Ascending aorta (tissue), 2 donors: Measurements from ENCODE around the gene GPR158. TPM values are rescaled to one million over a fixed set of nuclear protein-coding genes. Genes with fewer than 3 reads are reported as not detected.

ENCODE experiments used
- DNase-seq, 2 donors: peaks; one replicate each; pipeline ENCODE4 v3.0.0-alpha.2; 2019; ENCODE audit warnings: low spot score in 2 of 2
- H3K27ac ChIP-seq, 2 donors: fragments of 200-600 bp; sonication (generic); one replicate each; pipeline ENCODE4 v1.5.1; 2016 to 2017; ENCODE audit warnings: mild to moderate bottlenecking in 1 of 2
- H3K27me3 ChIP-seq: fragments of 200-600 bp; sonication (generic); one replicate; pipeline ENCODE4 v1.5.1; 2017
- H3K36me3 ChIP-seq, 2 donors: fragments of 200-600 bp; sonication (generic); one replicate each; pipeline ENCODE4 v1.5.1; 2016
- H3K4me1 ChIP-seq, 2 donors: fragments of 200-600 bp; sonication (generic); one replicate each; pipeline ENCODE4 v1.5.1; 2016 to 2017; ENCODE audit warnings: mild to moderate bottlenecking in 1 of 2
- H3K4me3 ChIP-seq, 2 donors: fragments of 200-600 bp; sonication (generic); one replicate each; pipeline ENCODE4 v1.5.1; 2016 to 2017; ENCODE audit warnings: mild to moderate bottlenecking in 1 of 2
- H3K9me3 ChIP-seq, 2 donors: fragments of 200-600 bp; sonication (generic); one replicate each; pipeline ENCODE4 v1.5.1; 2016
- intact Hi-C: fragments of 100-400 bp; cut with DNase I; formaldehyde crosslinking; loops from one replicate; pipeline ENCODE4 v1.15.1; 2023
- total RNA-seq: library from RNA; depleted of rRNA; stranded (reverse); fragments of >200 nt; gene quantifications from one replicate; pipeline ENCODE4 v1.1.0, GENCODE V29; 2016
- TF ChIP-seq, protein P1 (sequence below), 3 experiments: fragments of 200-600 bp in 2 of 3; fragments of 450-650 bp in 1 of 3; sonication (generic) in 2 of 3; IDR thresholded peaks; one replicate each; pipeline ENCODE4 v1.5.1; 2016 to 2019; ENCODE audit warnings: antibody characterized with exemption in 3 of 3, mild to moderate bottlenecking in 1 of 3, moderate library complexity in 1 of 3

GPR158 gene
- total RNA-seq, 1 donor from 2014 or later: not detected

DNA sequence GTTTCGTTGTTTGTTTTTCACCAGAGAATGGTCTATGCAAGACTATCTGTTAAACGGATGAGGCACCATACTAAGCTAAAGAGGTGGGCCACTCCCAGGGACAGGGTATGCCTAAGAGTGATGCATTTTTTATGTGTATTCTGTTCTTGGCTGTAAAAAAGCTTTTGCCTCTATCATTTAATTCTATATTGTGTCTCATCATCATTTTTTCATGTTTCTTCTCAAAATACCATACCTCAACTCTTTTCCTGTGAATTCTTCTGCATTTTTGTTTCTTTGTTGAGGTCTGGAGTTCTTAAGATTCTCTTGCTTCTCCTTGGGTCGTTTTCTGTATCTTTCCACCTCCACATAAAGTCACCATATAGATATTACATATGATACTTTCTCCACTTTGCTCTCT lies 357.4 kb downstream of the GPR158 start:
- Histone ChIP-seq H3K4me3 (no peak overlapping the region), H3K36me3 (no peaks in the 10 kb centered on the region), H3K27ac (no peak overlapping the region), H3K9me3 (no peaks in the 10 kb centered on the region), H3K4me1 (no peaks in the 10 kb centered on the region), H3K27me3 (no peaks in the 10 kb centered on the region)
- intact Hi-C loops: no loop called here
- TF ChIP-seq, protein P1, sequence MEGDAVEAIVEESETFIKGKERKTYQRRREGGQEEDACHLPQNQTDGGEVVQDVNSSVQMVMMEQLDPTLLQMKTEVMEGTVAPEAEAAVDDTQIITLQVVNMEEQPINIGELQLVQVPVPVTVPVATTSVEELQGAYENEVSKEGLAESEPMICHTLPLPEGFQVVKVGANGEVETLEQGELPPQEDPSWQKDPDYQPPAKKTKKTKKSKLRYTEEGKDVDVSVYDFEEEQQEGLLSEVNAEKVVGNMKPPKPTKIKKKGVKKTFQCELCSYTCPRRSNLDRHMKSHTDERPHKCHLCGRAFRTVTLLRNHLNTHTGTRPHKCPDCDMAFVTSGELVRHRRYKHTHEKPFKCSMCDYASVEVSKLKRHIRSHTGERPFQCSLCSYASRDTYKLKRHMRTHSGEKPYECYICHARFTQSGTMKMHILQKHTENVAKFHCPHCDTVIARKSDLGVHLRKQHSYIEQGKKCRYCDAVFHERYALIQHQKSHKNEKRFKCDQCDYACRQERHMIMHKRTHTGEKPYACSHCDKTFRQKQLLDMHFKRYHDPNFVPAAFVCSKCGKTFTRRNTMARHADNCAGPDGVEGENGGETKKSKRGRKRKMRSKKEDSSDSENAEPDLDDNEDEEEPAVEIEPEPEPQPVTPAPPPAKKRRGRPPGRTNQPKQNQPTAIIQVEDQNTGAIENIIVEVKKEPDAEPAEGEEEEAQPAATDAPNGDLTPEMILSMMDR (IDR thresholded peaks at IDR 0.05): no peak
- DNase-seq: no peak

- no peaks in the 10 kb centered on the region for H3K4me1 ChIP-seq
- H3K27me3 ChIP-seq: no peaks in the 10 kb centered on the region
- no peaks in the 10 kb centered on the region for H3K9me3 ChIP-seq
- TF ChIP-seq, protein P1 (IDR thresholded peaks at IDR 0.05): no peak
- no peak overlapping the region for H3K27ac ChIP-seq
- no peaks in the 10 kb centered on the region for H3K36me3 ChIP-seq
- no peak for DNase-seq
- no peak overlapping the region for H3K4me3 ChIP-seq
- intact Hi-C loops: no loop called here
These were observed 361.2 kb downstream of the GPR158 start for GRCh38 chr10:25536027-25536426.

GRCh38 chr10:25547382-25547781 lies 372.6 kb downstream of the GPR158 start:
- H3K4me3 ChIP-seq: no peak overlapping the region
- no peak for DNase-seq
- no peaks in the 10 kb centered on the region for H3K9me3 ChIP-seq
- H3K27me3 ChIP-seq: no peaks in the 10 kb centered on the region
- H3K27ac ChIP-seq: no peak overlapping the region
- intact Hi-C loops: no loop called here
- TF ChIP-seq, protein P1 (IDR thresholded peaks at IDR 0.05): no peak
- H3K4me1 ChIP-seq: no peaks in the 10 kb centered on the region
- H3K36me3 ChIP-seq: no peaks in the 10 kb centered on the region

DNA sequence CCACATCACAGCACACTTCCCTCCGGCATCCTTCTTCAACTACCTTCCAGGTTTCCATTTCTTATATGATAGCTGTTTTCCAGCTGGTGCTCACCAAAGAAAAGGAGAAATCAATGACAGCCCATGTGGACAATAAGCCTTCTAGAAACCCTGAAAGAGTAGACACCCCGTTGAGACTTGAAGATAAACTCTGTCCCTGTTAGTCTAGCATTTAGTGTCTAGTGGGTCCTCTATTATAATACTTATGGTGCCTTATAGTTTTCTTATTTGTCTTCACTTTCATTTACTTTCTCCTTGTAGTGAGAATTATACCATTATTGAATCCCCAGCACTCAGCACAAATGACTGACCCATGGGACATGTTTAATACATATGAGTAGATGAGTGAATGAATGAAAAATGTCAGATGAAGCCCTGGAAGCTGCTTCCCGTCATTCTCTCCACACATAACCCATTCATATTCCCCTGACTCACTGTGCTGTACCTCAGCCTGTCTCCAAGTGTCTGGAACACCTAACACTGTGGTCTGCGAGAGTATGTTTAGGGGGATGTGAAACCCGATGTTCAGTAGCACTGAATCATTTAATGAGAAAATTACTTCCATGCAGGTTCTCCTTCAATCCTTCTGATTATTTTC lies 377.6 kb downstream of the GPR158 start:
- H3K36me3 ChIP-seq: no peaks in the 10 kb centered on the region
- H3K27me3 ChIP-seq: no peaks in the 10 kb centered on the region
- no peaks in the 10 kb centered on the region for H3K9me3 ChIP-seq
- intact Hi-C loops: no loop called here
- TF ChIP-seq, protein P1 (IDR thresholded peaks at IDR 0.05): no peak
- H3K4me1 ChIP-seq: no peaks in the 10 kb centered on the region
- H3K4me3 ChIP-seq: no peak overlapping the region
- H3K27ac ChIP-seq: no peak overlapping the region
- no peak for DNase-seq

GRCh38 chr10:25555865-25556264 lies 381.1 kb downstream of the GPR158 start:
- no peak for DNase-seq
- Histone ChIP-seq H3K9me3 (no peaks in the 10 kb centered on the region), H3K4me1 (no peaks in the 10 kb centered on the region), H3K27me3 (no peaks in the 10 kb centered on the region), H3K36me3 (no peaks in the 10 kb centered on the region), H3K27ac (no peak overlapping the region), H3K4me3 (no peak overlapping the region)
- TF ChIP-seq, protein P1 (IDR thresholded peaks at IDR 0.05): no peak
- intact Hi-C loops: no loop called here

GRCh38 chr10:25556457-25556856 lies 381.7 kb downstream of the GPR158 start:
- TF ChIP-seq, protein P1 (IDR thresholded peaks at IDR 0.05): no peak
- Histone ChIP-seq H3K9me3 (no peaks in the 10 kb centered on the region), H3K27ac (no peak overlapping the region), H3K4me3 (no peak overlapping the region), H3K36me3 (no peaks in the 10 kb centered on the region), H3K27me3 (no peaks in the 10 kb centered on the region), H3K4me1 (no peaks in the 10 kb centered on the region)
- DNase-seq: no peak
- intact Hi-C loops: no loop called here
